ENCODE data around the gene DNAH11.
A peak's percentile ranks its signal among the peaks of the same experiment; 100 is the strongest.
"Not testable (repeated sequence)": the region's sequence is repeated elsewhere in the genome, so short reads cannot be mapped to it uniquely, and the experiment has no call there.

DNAH11 gene

GRCh38 chr7:21707566-21707965 lies 164.7 kb downstream of the DNAH11 start:
- no peak overlapping the region for H3K4me3 Mint-ChIP-seq
- no peaks in the 10 kb centered on the region for H3K9me3 Mint-ChIP-seq
- no peak overlapping the region for H3K27ac Mint-ChIP-seq
- peaks cover 4% of the 10 kb centered on the region for H3K27me3 Mint-ChIP-seq
- no peaks in the 10 kb centered on the region for H3K4me1 Mint-ChIP-seq
- H3K36me3 Mint-ChIP-seq = no peaks in the 10 kb centered on the region

GRCh38 chr7:21708096-21708495 lies 165.3 kb downstream of the DNAH11 start:
- H3K4me3 Mint-ChIP-seq = no peak overlapping the region
- peaks cover 4% of the 10 kb centered on the region for H3K27me3 Mint-ChIP-seq
- H3K36me3 Mint-ChIP-seq = no peaks in the 10 kb centered on the region

GRCh38 chr7:21717323-21717722 lies 174.5 kb downstream of the DNAH11 start:
- H3K4me3 Mint-ChIP-seq = no peak overlapping the region
- H3K27me3 Mint-ChIP-seq = peaks cover 5% of the 10 kb centered on the region
- no peak overlapping the region for H3K27ac Mint-ChIP-seq
- H3K4me1 Mint-ChIP-seq = no peaks in the 10 kb centered on the region
- H3K9me3 Mint-ChIP-seq = no peaks in the 10 kb centered on the region
- H3K36me3 Mint-ChIP-seq = no peaks in the 10 kb centered on the region

More at GRCh38 chr7:21708096-21708495, 165.3 kb downstream of the DNAH11 start:
- Mint-ChIP-seq H3K27ac (peak overlapping the region; percentile 84), H3K9me3 (no peaks in the 10 kb centered on the region), H3K4me1 (no peaks in the 10 kb centered on the region)

GRCh38 chr7:21718391-21718790 lies 175.6 kb downstream of the DNAH11 start:
- Mint-ChIP-seq H3K36me3 (no peaks in the 10 kb centered on the region), H3K27ac (no peak overlapping the region), H3K4me3 (no peak overlapping the region), H3K9me3 (no peaks in the 10 kb centered on the region), H3K4me1 (no peaks in the 10 kb centered on the region), H3K27me3 (peaks cover 6% of the 10 kb centered on the region)

- no peaks in the 10 kb centered on the region for H3K4me1 Mint-ChIP-seq
- no peaks in the 10 kb centered on the region for H3K9me3 Mint-ChIP-seq
- H3K27me3 Mint-ChIP-seq = peaks cover 6% of the 10 kb centered on the region
- no peak overlapping the region for H3K27ac Mint-ChIP-seq
- no peak overlapping the region for H3K4me3 Mint-ChIP-seq
- H3K36me3 Mint-ChIP-seq = no peaks in the 10 kb centered on the region
Observed at GRCh38 chr7:21719846-21720245, 177.0 kb downstream of the DNAH11 start.

- Mint-ChIP-seq H3K27ac (no peak overlapping the region), H3K9me3 (no peaks in the 10 kb centered on the region), H3K36me3 (no peaks in the 10 kb centered on the region), H3K27me3 (peaks cover 4% of the 10 kb centered on the region), H3K4me1 (no peaks in the 10 kb centered on the region), H3K4me3 (no peak overlapping the region)
Observed at GRCh38 chr7:21722371-21722770, 179.5 kb downstream of the DNAH11 start.

GRCh38 chr7:21724562-21724961 lies 181.7 kb downstream of the DNAH11 start:
- Mint-ChIP-seq H3K9me3 (no peaks in the 10 kb centered on the region), H3K27ac (no peak overlapping the region), H3K4me3 (no peak overlapping the region), H3K4me1 (no peaks in the 10 kb centered on the region), H3K27me3 (peaks cover 1% of the 10 kb centered on the region), H3K36me3 (no peaks in the 10 kb centered on the region)

- no peaks in the 10 kb centered on the region for H3K9me3 Mint-ChIP-seq
- H3K27ac Mint-ChIP-seq = no peak overlapping the region
- no peaks in the 10 kb centered on the region for H3K36me3 Mint-ChIP-seq
- no peak overlapping the region for H3K4me3 Mint-ChIP-seq
- H3K27me3 Mint-ChIP-seq = no peaks in the 10 kb centered on the region
- H3K4me1 Mint-ChIP-seq = no peaks in the 10 kb centered on the region
Observed at GRCh38 chr7:21730399-21730798, 187.6 kb downstream of the DNAH11 start.

GRCh38 chr7:21731977-21732376 lies 189.1 kb downstream of the DNAH11 start:
- no peaks in the 10 kb centered on the region for H3K4me1 Mint-ChIP-seq
- H3K4me3 Mint-ChIP-seq = no peak overlapping the region
- no peak overlapping the region for H3K27ac Mint-ChIP-seq
- H3K9me3 Mint-ChIP-seq = no peaks in the 10 kb centered on the region
- H3K36me3 Mint-ChIP-seq = no peaks in the 10 kb centered on the region
- no peaks in the 10 kb centered on the region for H3K27me3 Mint-ChIP-seq

GRCh38 chr7:21732956-21733355 lies 190.1 kb downstream of the DNAH11 start:
- H3K4me3 Mint-ChIP-seq, H3K27me3 Mint-ChIP-seq, H3K36me3 Mint-ChIP-seq, H3K9me3 Mint-ChIP-seq, H3K4me1 Mint-ChIP-seq, H3K27ac Mint-ChIP-seq: not testable (repeated sequence)

GRCh38 chr7:21733837-21734236 lies 191.0 kb downstream of the DNAH11 start:
- no peak overlapping the region for H3K27ac Mint-ChIP-seq

GRCh38 chr7:21743493-21743892 lies 200.7 kb downstream of the DNAH11 start:
- H3K27ac Mint-ChIP-seq = no peak overlapping the region
- H3K36me3 Mint-ChIP-seq = no peaks in the 10 kb centered on the region
- no peaks in the 10 kb centered on the region for H3K9me3 Mint-ChIP-seq
- H3K4me3 Mint-ChIP-seq = no peak overlapping the region
- H3K4me1 Mint-ChIP-seq = no peaks in the 10 kb centered on the region
- no peaks in the 10 kb centered on the region for H3K27me3 Mint-ChIP-seq

More at GRCh38 chr7:21733837-21734236, 191.0 kb downstream of the DNAH11 start:
- Mint-ChIP-seq H3K4me1 (no peaks in the 10 kb centered on the region), H3K36me3 (no peaks in the 10 kb centered on the region), H3K9me3 (no peaks in the 10 kb centered on the region), H3K4me3 (no peak overlapping the region), H3K27me3 (no peaks in the 10 kb centered on the region)

GRCh38 chr7:21746949-21747348 lies 204.1 kb downstream of the DNAH11 start:
- no peak overlapping the region for H3K27ac Mint-ChIP-seq
- H3K4me3 Mint-ChIP-seq = no peak overlapping the region
- no peaks in the 10 kb centered on the region for H3K4me1 Mint-ChIP-seq
- H3K27me3 Mint-ChIP-seq = no peaks in the 10 kb centered on the region
- no peaks in the 10 kb centered on the region for H3K9me3 Mint-ChIP-seq
- H3K36me3 Mint-ChIP-seq = no peaks in the 10 kb centered on the region

GRCh38 chr7:21747806-21748205 lies 205.0 kb downstream of the DNAH11 start:
- H3K27ac Mint-ChIP-seq = no peak overlapping the region
- H3K36me3 Mint-ChIP-seq = no peaks in the 10 kb centered on the region
- H3K27me3 Mint-ChIP-seq = no peaks in the 10 kb centered on the region
- no peaks in the 10 kb centered on the region for H3K9me3 Mint-ChIP-seq
- no peaks in the 10 kb centered on the region for H3K4me1 Mint-ChIP-seq
- H3K4me3 Mint-ChIP-seq = no peak overlapping the region

GRCh38 chr7:21749378-21749777 lies 206.5 kb downstream of the DNAH11 start:
- no peak overlapping the region for H3K4me3 Mint-ChIP-seq
- H3K27me3 Mint-ChIP-seq = no peaks in the 10 kb centered on the region
- no peaks in the 10 kb centered on the region for H3K36me3 Mint-ChIP-seq
- H3K9me3 Mint-ChIP-seq = no peaks in the 10 kb centered on the region
- H3K4me1 Mint-ChIP-seq = no peaks in the 10 kb centered on the region
- no peak overlapping the region for H3K27ac Mint-ChIP-seq

- H3K9me3 Mint-ChIP-seq = no peaks in the 10 kb centered on the region
- H3K4me1 Mint-ChIP-seq = no peaks in the 10 kb centered on the region
- no peaks in the 10 kb centered on the region for H3K36me3 Mint-ChIP-seq
- no peak overlapping the region for H3K27ac Mint-ChIP-seq
- H3K4me3 Mint-ChIP-seq = no peak overlapping the region
- peaks cover 7% of the 10 kb centered on the region for H3K27me3 Mint-ChIP-seq
Observed at GRCh38 chr7:21753071-21753470, 210.2 kb downstream of the DNAH11 start.

GRCh38 chr7:21754963-21755362 lies 212.1 kb downstream of the DNAH11 start:
- no peaks in the 10 kb centered on the region for H3K9me3 Mint-ChIP-seq

More at GRCh38 chr7:21754963-21755362, 212.1 kb downstream of the DNAH11 start:
- H3K27ac Mint-ChIP-seq = no peak overlapping the region
- H3K36me3 Mint-ChIP-seq = no peaks in the 10 kb centered on the region
- H3K27me3 Mint-ChIP-seq = peaks cover 8% of the 10 kb centered on the region
- no peak overlapping the region for H3K4me3 Mint-ChIP-seq
- H3K4me1 Mint-ChIP-seq = no peaks in the 10 kb centered on the region

All from activated naive CD4-positive, alpha-beta T cell treated with anti-CD3 and anti-CD28 coated beads, Interleukin-2, amount 50 U/mL, for 24 hours (primary cell).